Testis (tissue), 2 donors: Measurements from ENCODE around the gene ZFYVE1.

ENCODE experiments used
- CTCF ChIP-seq, 3 experiments: fragments of 450-650 bp in 2 of 3; fragments of 200-600 bp in 1 of 3; sonication (generic) in 1 of 3; IDR thresholded peaks; one replicate each; pipeline ENCODE4 v1.5.1; 2016 to 2019; ENCODE audit warnings: antibody characterized with exemption in 3 of 3, mild to moderate bottlenecking in 2 of 3, moderate library complexity in 1 of 3
- POLR2A ChIP-seq: fragments of 450-650 bp; IDR thresholded peaks from one replicate; pipeline ENCODE4 v1.6.1; 2017; ENCODE audit warnings: antibody characterized with exemption, mild to moderate bottlenecking, moderate library complexity

GRCh38 chr14:72928872-72929271, 98.0 kb downstream of the ZFYVE1 start:
- TF ChIP-seq CTCF (IDR thresholded peaks at IDR 0.05): no peak
- no peak for TF ChIP-seq POLR2A
